ENCODE measurements around the gene IL17F.

The IL17F gene

GRCh38 chr6:52189974-52190373, 54.3 kb downstream of the IL17F start:
- no peak for DNase-seq (ENCODE audit: low read depth)

GRCh38 chr6:52187098-52187497, 57.2 kb downstream of the IL17F start:
- DNase-seq (ENCODE audit: low read depth), result no peak
